H1 (cell line): ENCODE data around the gene TIE1. TPM values are rescaled to one million over a fixed set of nuclear protein-coding genes. Genes with fewer than 3 reads are reported as not detected.

Experiments
- CTCF ChIA-PET: fragments of 300-600 bp; sonication (Branson Sonifier 250); formaldehyde crosslinking; loops from one replicate; lab custom pipeline; 2021; ENCODE audit not compliant: partially characterized antibody; lab: Charles Lee
- POLR2A ChIA-PET: fragments of 300-600 bp; sonication (Branson Sonifier 250); formaldehyde crosslinking; loops from one replicate; lab custom pipeline; 2021; ENCODE audit warnings: inconsistent platforms; ENCODE audit not compliant: partially characterized antibody; lab: Charles Lee
- DNase-seq, 2 experiments: peaks; one replicate each; pipeline versions ENCODE4 v3.0.0 to v3.0.0-alpha.2; 2010 to 2022; ENCODE audit warnings: low spot score in 2 of 2, low read depth in 1 of 2, mixed read lengths in 1 of 2
- FAIRE-seq: peaks from 2 replicates; lab custom pipeline; 2011; peaks lifted over from hg19 to GRCh38; lab: Jason Lieb, UNC
- H2AFZ ChIP-seq: 2 replicates; pipeline ENCODE4 v1.8.1; 2012; ENCODE audit warnings: low read length, inconsistent platforms
- H2AK5ac ChIP-seq: 2 replicates; pipeline ENCODE4 v1.6.1; 2013; ENCODE audit warnings: low read depth, low read length
- H2BK120ac ChIP-seq: replicated peaks from 2 replicates; pipeline ENCODE3; 2013; ENCODE audit warnings: low read depth, low read length, inconsistent platforms
- H2BK12ac ChIP-seq: 2 replicates; pipeline ENCODE4 v1.6.1; 2013; ENCODE audit warnings: low read depth, low read length
- H2BK15ac ChIP-seq: 2 replicates; pipeline ENCODE4 v1.6.1; 2013; ENCODE audit warnings: low read length
- H2BK20ac ChIP-seq: 2 replicates; pipeline ENCODE4 v1.6.1; 2013; ENCODE audit warnings: low read length
- H2BK5ac ChIP-seq: 2 replicates; pipeline ENCODE4 v1.6.1; 2013; ENCODE audit warnings: low read depth, low read length
- H3K14ac ChIP-seq: 2 replicates; pipeline ENCODE4 v1.6.1; 2013; ENCODE audit warnings: inconsistent platforms; ENCODE audit not compliant: insufficient read length
- H3K18ac ChIP-seq: 2 replicates; pipeline ENCODE4 v1.6.1; 2013; ENCODE audit warnings: low read length; ENCODE audit errors: extremely low read depth
- H3K23ac ChIP-seq: 2 replicates; pipeline ENCODE4 v1.6.1; 2013; ENCODE audit warnings: inconsistent platforms; ENCODE audit not compliant: insufficient read length
- H3K23me2 ChIP-seq: 2 replicates; pipeline ENCODE4 v1.6.1; 2013; ENCODE audit warnings: low read depth, low read length
- H3K27ac ChIP-seq: 2 replicates; pipeline ENCODE4 v1.6.1; 2011; ENCODE audit warnings: low read depth, low read length, inconsistent platforms
- H3K27me3 ChIP-seq, 4 experiments: replicated peaks in 1 of 4; 1 replicate in 1 of 4; 2 replicates in 3 of 4; pipeline versions ENCODE4 v1.6.1 to v1.8.1; 2011 to 2013; ENCODE audit warnings: low read length in 3 of 4, mild to moderate bottlenecking in 3 of 4, inconsistent platforms in 2 of 4, mixed read lengths in 2 of 4, moderate library complexity in 1 of 4; ENCODE audit not compliant: control insufficient read depth in 3 of 4, insufficient read depth in 3 of 4; ENCODE audit errors: extremely low read depth in 1 of 4
- H3K36me3 ChIP-seq, 4 experiments: 2 replicates each; pipeline versions ENCODE4 v1.6.1 to v1.8.1; 2011 to 2013; ENCODE audit warnings: mild to moderate bottlenecking in 4 of 4, low read length in 3 of 4, moderate library complexity in 2 of 4, control low read depth in 1 of 4, inconsistent platforms in 1 of 4; ENCODE audit not compliant: insufficient read depth in 4 of 4, control insufficient read depth in 2 of 4
- H3K4ac ChIP-seq: replicated peaks from 2 replicates; pipeline ENCODE3; 2013; ENCODE audit warnings: low read length, low read depth, mixed read lengths, inconsistent platforms; ENCODE audit not compliant: insufficient read length
- H3K4me1 ChIP-seq, 4 experiments: replicated peaks in 1 of 4; 1 replicate in 1 of 4; 2 replicates in 3 of 4; pipeline versions ENCODE4 v1.6.1 to v1.8.1; 2011 to 2013; ENCODE audit warnings: low read length in 3 of 4, inconsistent platforms in 2 of 4, mixed read lengths in 1 of 4; ENCODE audit not compliant: insufficient read depth in 4 of 4, control insufficient read depth in 3 of 4
- H3K4me2 ChIP-seq, 2 experiments: 2 replicates each; pipeline versions ENCODE4 v1.6.1 to v1.8.1; 2011 to 2013; ENCODE audit warnings: low read depth in 2 of 2, low read length in 2 of 2, control low read depth in 1 of 2, inconsistent platforms in 1 of 2, mild to moderate bottlenecking in 1 of 2; ENCODE audit not compliant: insufficient read depth in 1 of 2
- H3K4me3 ChIP-seq, 4 experiments: fragments of 200-600, 300-600 bp in 1 of 4; sonication (generic), shearing (Covaris generic), sonication (Bioruptor Twin) in 1 of 4; 2 replicates each; pipeline versions ENCODE4 v1.5.1 to v1.8.1; 2011 to 2016; ENCODE audit warnings: low read length in 4 of 4, low read depth in 3 of 4, control low read depth in 2 of 4, inconsistent platforms in 2 of 4, mild to moderate bottlenecking in 2 of 4, mixed read lengths in 1 of 4, moderate library complexity in 1 of 4; ENCODE audit not compliant: insufficient read depth in 2 of 4; ENCODE audit errors: extremely low read depth in 1 of 4
- H3K56ac ChIP-seq: replicated peaks from 2 replicates; pipeline ENCODE3; 2013; ENCODE audit warnings: low read depth, mild to moderate bottlenecking, mixed read lengths, low read length, inconsistent platforms; ENCODE audit not compliant: insufficient read length
- H3K79me1 ChIP-seq: 2 replicates; pipeline ENCODE4 v1.6.1; 2013; ENCODE audit warnings: low read depth, low read length, control low read depth
- H3K79me2 ChIP-seq, 2 experiments: 2 replicates each; pipeline versions ENCODE4 v1.6.1 to v1.8.1; 2012 to 2013; ENCODE audit warnings: low read length in 2 of 2, mild to moderate bottlenecking in 2 of 2, inconsistent platforms in 1 of 2; ENCODE audit not compliant: insufficient read depth in 2 of 2, control insufficient read depth in 1 of 2
- H3K9ac ChIP-seq, 4 experiments: replicated peaks in 1 of 4; 1 replicate in 1 of 4; 2 replicates in 3 of 4; pipeline versions ENCODE4 v1.6.1 to v1.8.1; 2011 to 2013; ENCODE audit warnings: low read depth in 3 of 4, low read length in 3 of 4, control low read depth in 2 of 4, mild to moderate bottlenecking in 2 of 4, moderate library complexity in 2 of 4, inconsistent platforms in 1 of 4; ENCODE audit errors: extremely low read depth in 1 of 4
- H3K9me3 ChIP-seq, 2 experiments: 2 replicates each; pipeline versions ENCODE4 v1.6.1 to v1.8.1; 2012 to 2013; ENCODE audit warnings: mild to moderate bottlenecking in 2 of 2, moderate library complexity in 2 of 2, control low read depth in 1 of 2, inconsistent platforms in 1 of 2, low read depth in 1 of 2, low read length in 1 of 2, mixed read lengths in 1 of 2; ENCODE audit not compliant: insufficient read depth in 2 of 2
- H4K20me1 ChIP-seq, 2 experiments: replicated peaks in 1 of 2; 2 replicates each; pipeline versions ENCODE3 to v1.8.1; 2011 to 2013; ENCODE audit warnings: inconsistent platforms in 2 of 2, low read length in 2 of 2, mild to moderate bottlenecking in 1 of 2; ENCODE audit not compliant: insufficient read depth in 2 of 2, control insufficient read depth in 1 of 2
- H4K5ac ChIP-seq: 2 replicates; pipeline ENCODE4 v1.6.1; 2013; ENCODE audit warnings: low read length, low read depth, mixed read lengths, inconsistent platforms; ENCODE audit not compliant: insufficient read length
- H4K8ac ChIP-seq: 2 replicates; pipeline ENCODE4 v1.8.0; 2013; ENCODE audit warnings: mild to moderate bottlenecking, moderate library complexity, low read length, inconsistent platforms; ENCODE audit not compliant: insufficient read depth; ENCODE audit errors: extremely low read depth
- H4K91ac ChIP-seq: replicated peaks from 2 replicates; pipeline ENCODE3; 2013; ENCODE audit warnings: low read length, mixed read lengths, inconsistent platforms; ENCODE audit not compliant: insufficient read length
- E2F6 ChIP-seq: IDR thresholded peaks from 2 replicates; pipeline ENCODE4 v1.6.1; 2012; ENCODE audit warnings: inconsistent platforms
- MAX ChIP-seq: IDR thresholded peaks from 2 replicates; pipeline ENCODE4 v1.6.1; 2012; ENCODE audit warnings: inconsistent platforms
- RFX5 ChIP-seq: IDR thresholded peaks from 2 replicates; pipeline ENCODE4 v1.6.1; 2011; ENCODE audit warnings: low read depth, low read length, improper control_type of control experiment, borderline replicate concordance
- WGBS, 2 experiments: shearing (Covaris generic) in 1 of 2; methylation state at CpG; one replicate each; pipeline versions ENCODE4 v1.1.6 to v1.1.7; 2013 to 2015; ENCODE audit warnings: low lambda C conversion rate in 2 of 2, mixed read lengths in 2 of 2, inconsistent platforms in 1 of 2, low coverage in 1 of 2, missing lambda C conversion rate in 1 of 2; ENCODE audit not compliant: insufficient replicate concordance in 2 of 2, insufficient coverage in 1 of 2, insufficient read length in 1 of 2; ENCODE audit errors: extremely low coverage in 1 of 2, missing lambda C conversion rate in 1 of 2; 5-methylcytosine and 5-hydroxymethylcytosine counted together
- polyA plus RNA-seq, 7 experiments: library from polyadenylated mRNA; depleted of rRNA in 3 of 7; stranded (reverse) in 5 of 7; unstranded in 2 of 7; fragments of >200 nt in 5 of 7; fragments of 200-250 nt in 2 of 7; gene quantifications; 1 replicate in 5 of 7; 2 replicates in 1 of 7; 4 replicates in 1 of 7; pipeline versions ENCODE4 v1.2.1 to v1.2.3, GENCODE V29; 2011 to 2013; ENCODE audit warnings: missing spikeins in 2 of 7, mixed read lengths in 2 of 7
- total RNA-seq: library from RNA; stranded (reverse); fragmentation: NEBNext Ultra II Directional; extraction: Animal tissue kit (Norgen Biotek cat#: 25700); gene quantifications from 2 replicates; pipeline ENCODE4 v1.2.1, GENCODE V29; 2021

The TIE1 gene
- total and polyA plus RNA-seq, 2 of the 8 experiments (the other 6 are each of a cell fraction or from before 2014, with no cell fraction given): 0.74 to 2.2 TPM

GRCh38 chr1:43365678-43366077 is 64.9 kb downstream of the TIE1 start:
- no peak for DNase-seq
- Histone ChIP-seq H3K23me2 (peaks cover 13% of the 10 kb centered on the region), H3K4me3 (peak overlapping the region in 1 of 4 experiments; percentile 68; a peak in 1 of 8 replicates), H3K27ac (no peak overlapping the region), H3K14ac (no peak overlapping the region)
- no peak for TF ChIP-seq RFX5
- TF ChIP-seq MAX: no peak
- no peak for TF ChIP-seq E2F6
- TF ChIP-seq, all 59 proteins: peak for 0
- Histone ChIP-seq H3K4ac (no peak overlapping the region), H2BK15ac (no peak overlapping the region), H2BK5ac (no peak overlapping the region), H3K79me1 (peaks cover 13% of the 10 kb centered on the region), H3K4me2 (peak overlapping the region; percentile 93 to 96), H4K20me1 (peaks cover 8 to 16% of the 10 kb centered on the region in 2 experiments), H3K9ac (no peak overlapping the region), H4K5ac (no peak overlapping the region), H3K36me3 (peaks cover 16 to 46% (median 28%) of the 10 kb centered on the region in 4 experiments), H3K56ac (no peak overlapping the region), H2AK5ac (no peak overlapping the region), H2BK20ac (no peak overlapping the region), H3K79me2 (peaks cover 0 to 10% of the 10 kb centered on the region in 2 experiments; a peak in 2 of 4 replicates), H3K23ac (no peak overlapping the region), H3K27me3 (no peaks in the 10 kb centered on the region), H4K91ac (no peak overlapping the region), H3K4me1 (peaks cover 4 to 23% (median 13%) of the 10 kb centered on the region in 4 experiments), H2BK120ac (no peak overlapping the region), H3K18ac (no peak overlapping the region), H4K8ac (no peak overlapping the region), H2AFZ (no peak overlapping the region), H3K9me3 (no peaks in the 10 kb centered on the region), H2BK12ac (no peak overlapping the region)
- FAIRE-seq: no peak
- WGBS, 2 experiments: 80% methylated on average over 2 of the region's 2 CpGs; no CpG with 5 or more reads in 1 of the 2 experiments
- POLR2A ChIA-PET: interaction anchor here (1.1 to 1.8 kb wide), 3 partner anchors 10 to 24 kb away, joined by 3 to 5 read pairs (median 5); partner anchors contain the start of genes MED8 and SZT2
- CTCF ChIA-PET: interaction anchor here (1.1 kb wide), 1 partner anchor 17 kb away, joined by 3 read pairs; no protein-coding TSS in a partner anchor
